ENCODE results near the gene MAP7D1.

- no peak for TF ChIP-seq CTCF (IDR thresholded peaks at IDR 0.05)
- TF ChIP-seq ZFX (IDR thresholded peaks at IDR 0.05; ENCODE audit: borderline replicate concordance), result no peak
Measured at GRCh38 chr1:36128126-36128904, 27.6 kb upstream of the MAP7D1 start.
